ENCODE measurements around the gene RNF13. TPM values are rescaled to one million over a fixed set of nuclear protein-coding genes. Genes with fewer than 3 reads are reported as not detected.
"Not testable (repeated sequence)": the region's sequence is repeated elsewhere in the genome, so short reads cannot be mapped to it uniquely, and the experiment has no call there.

Gene RNF13
- total RNA-seq, 1 donor from 2014 or later = 45.9 TPM

GRCh38 chr3:149833241-149833640 lies 20.2 kb downstream of the RNF13 start:
- intact Hi-C loops (cut with micrococcal nuclease) = no loop called here

- intact Hi-C loops (cut with micrococcal nuclease) = not testable (repeated sequence)
These were observed 25.5 kb downstream of the RNF13 start for GRCh38 chr3:149838491-149838890.

DNA sequence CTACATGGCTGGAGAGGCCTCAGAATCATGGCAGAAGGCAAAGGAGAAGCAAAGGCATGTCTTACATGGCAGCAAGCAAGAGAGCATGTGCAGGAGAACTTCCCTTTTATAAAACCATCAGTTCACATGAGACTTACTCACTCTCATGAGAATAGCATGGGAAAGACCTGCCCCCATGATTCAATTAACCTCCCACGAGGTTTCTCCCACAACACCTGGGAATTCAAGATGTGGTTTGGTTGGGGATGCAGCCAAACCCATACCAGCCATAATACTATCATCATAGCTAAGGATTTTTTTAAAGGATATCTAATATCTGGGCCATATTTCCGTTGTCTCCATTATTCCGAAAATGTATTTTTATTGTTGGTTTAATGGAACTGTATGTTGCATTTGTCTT lies 26.5 kb downstream of the RNF13 start:
- intact Hi-C loops (cut with micrococcal nuclease) = not testable (repeated sequence)

DNA sequence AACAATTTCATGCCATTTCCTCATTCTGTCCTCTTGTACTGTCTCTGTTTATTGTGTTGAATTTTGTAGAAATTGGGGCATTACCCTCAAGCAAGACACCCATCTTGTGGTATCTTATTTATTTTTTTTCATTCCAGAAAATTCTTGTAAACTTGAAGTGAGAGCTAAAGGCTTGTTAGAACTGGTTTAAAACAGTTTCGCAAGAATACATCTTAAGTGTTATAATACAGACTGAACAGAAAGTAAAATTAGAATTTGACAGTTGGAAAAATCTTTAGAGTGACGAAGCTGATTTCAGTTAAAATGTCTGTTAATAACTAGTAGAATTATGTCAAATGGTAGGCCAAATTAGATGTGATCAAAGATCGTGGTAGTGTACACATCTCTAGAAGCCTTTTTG lies 26.9 kb downstream of the RNF13 start:
- intact Hi-C loops (cut with micrococcal nuclease) = no loop called here

DNA sequence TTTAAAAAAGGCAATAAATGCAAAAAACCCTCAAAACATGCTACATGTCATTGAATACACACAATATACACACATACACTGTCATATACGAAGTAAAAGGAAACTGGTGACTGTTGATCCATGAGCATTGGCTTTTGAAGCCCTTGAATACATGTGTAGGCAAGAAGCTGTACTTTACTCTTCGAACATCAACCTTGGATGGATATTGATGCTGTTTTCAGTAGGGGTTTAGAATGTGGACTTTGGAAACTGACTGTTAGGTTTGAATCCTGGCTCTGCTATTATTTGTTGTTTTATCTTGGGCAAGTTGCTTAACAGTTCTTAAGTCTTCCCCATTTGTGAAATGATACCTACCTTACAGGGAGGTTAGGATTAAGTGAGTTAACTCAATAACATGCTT lies 30.5 kb downstream of the RNF13 start:
- intact Hi-C loops (cut with micrococcal nuclease) = no loop called here

- intact Hi-C loops (cut with micrococcal nuclease) = no loop called here
These were observed 31.1 kb downstream of the RNF13 start for GRCh38 chr3:149844091-149844490.

DNA sequence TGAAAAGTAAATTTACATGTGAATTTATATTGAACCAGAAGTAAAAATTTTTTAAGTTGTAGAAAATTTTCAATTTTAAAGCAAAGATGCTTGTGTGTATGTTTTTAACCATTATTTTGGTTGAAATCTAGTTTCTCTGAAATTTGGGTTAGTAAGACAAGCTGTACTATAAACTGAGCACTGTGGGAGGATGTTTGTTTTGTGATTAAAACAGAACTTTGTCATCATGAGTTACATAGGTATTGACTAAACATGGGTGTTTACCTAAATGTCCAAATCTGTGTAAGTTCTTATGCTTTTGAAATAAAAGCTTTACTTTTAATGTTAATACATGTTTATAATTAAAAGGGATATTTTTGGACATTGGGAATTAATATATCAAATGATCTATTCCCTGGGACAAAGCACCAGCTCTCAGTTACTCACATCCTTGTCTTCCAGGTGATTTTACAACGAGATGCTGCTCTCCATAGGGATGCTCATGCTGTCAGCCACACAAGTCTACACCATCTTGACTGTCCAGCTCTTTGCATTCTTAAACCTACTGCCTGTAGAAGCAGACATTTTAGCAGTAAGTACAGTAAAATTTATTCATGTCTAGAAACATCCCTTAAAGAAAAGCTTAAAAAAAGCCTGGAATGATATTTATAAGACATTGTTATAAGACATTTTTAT lies 32.7 kb downstream of the RNF13 start:
- intact Hi-C loops (cut with micrococcal nuclease) = no loop called here

- intact Hi-C loops (cut with micrococcal nuclease) = no loop called here
These were observed 35.2 kb downstream of the RNF13 start for GRCh38 chr3:149848238-149848637.

DNA sequence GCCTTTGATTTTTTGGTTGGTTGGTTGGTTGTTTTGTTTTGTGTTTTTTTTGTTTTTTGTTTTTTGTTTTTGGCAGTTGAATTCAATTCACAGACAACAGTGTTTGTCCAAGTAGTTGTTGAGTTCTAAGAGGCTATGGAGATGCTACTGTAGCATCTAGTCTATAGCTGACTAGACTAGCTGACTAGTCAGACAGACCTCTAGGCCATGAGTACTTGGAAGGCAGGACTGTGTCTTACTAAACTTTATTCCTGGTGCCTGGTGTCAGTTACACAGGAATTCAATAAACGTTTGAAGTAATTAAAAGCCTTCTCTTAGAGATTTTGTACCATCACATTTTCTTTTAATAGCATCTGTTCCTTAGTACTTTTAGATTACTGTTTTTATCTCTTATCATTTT lies 35.7 kb downstream of the RNF13 start:
- intact Hi-C loops (cut with micrococcal nuclease) = no loop called here

DNA sequence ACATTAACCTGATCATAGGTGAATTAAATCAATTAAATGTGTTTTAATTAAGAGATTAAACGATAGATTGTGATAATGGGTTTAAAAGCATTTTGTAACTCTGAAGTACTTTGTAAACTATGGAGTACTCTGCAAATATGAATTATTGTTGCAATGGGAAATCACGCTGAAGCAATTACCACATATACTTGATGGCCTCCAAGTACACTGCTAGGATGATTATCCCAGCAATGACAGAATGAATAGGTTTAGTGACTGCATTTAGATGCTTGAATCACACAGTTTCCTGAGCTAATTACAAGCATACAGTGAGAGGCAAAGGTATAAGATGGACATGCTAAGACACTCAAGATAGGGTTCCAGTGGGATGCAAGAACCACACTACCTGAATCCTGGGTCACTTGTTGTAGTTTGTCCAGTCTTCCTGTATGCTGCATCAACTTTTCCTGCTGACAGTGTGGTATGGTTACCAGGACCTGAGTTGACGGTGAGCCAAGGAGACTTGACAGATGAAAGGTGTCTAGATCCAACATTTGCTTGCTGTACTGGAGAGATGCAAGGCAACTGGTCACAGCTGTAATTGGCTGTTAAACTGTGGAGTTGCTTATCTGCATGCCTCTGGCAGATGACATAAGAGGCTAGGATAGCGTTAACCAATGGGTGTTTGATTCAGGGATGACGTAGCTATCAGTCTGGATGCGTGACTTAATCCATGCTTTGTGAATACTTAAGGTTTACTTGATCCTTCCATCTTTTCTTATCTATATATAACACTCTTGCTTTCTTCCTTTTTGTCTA lies 38.0 kb downstream of the RNF13 start:
- intact Hi-C loops (cut with micrococcal nuclease) = no loop called here

GRCh38 chr3:149858911-149859310 lies 45.9 kb downstream of the RNF13 start:
- intact Hi-C loops (cut with micrococcal nuclease) = no loop called here

GRCh38 chr3:149860881-149861280 lies 47.9 kb downstream of the RNF13 start:
- intact Hi-C loops (cut with micrococcal nuclease) = no loop called here

- intact Hi-C loops (cut with micrococcal nuclease) = no loop called here
These were observed 54.5 kb downstream of the RNF13 start for GRCh38 chr3:149867563-149867962.

DNA sequence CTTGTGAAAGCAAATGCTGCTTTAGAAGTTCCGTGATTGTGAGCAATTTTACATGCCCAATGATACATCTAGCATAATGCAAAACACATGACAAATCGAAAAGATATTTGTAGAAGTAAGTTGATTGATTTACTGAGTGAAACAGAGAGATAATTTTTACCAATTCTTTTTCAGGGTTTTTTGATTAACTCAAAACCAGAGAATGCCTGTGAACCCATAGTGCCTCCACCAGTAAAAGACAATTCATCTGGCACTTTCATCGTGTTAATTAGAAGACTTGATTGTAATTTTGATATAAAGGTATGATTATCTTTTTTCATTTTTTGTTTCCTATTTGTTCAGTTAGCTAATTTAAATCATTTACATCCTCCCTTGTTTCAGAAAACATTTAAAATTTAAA lies 58.8 kb downstream of the RNF13 start:
- intact Hi-C loops (cut with micrococcal nuclease) = no loop called here

DNA sequence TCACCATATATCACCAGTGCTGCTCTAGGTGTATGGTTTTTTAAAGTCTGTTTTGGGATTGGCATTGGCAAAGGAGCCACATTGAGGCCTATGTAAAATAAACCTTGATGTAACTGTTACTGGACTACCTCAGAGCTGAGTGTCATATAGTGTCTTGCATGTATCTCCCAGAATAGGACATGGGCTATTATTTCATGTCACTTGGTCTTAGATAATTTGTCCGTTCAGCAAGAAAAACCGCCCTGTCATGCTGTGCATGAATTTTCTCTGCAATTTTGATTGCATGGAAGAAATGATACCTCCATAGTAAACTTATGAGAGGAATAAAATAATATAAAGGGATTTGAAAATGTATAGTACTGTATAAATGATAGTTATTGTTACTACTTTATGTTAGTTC lies 59.6 kb downstream of the RNF13 start:
- intact Hi-C loops (cut with micrococcal nuclease) = no loop called here

GRCh38 chr3:149877668-149878067 lies 64.7 kb downstream of the RNF13 start:
- intact Hi-C loops (cut with micrococcal nuclease) = no loop called here

GRCh38 chr3:149879872-149880271 lies 66.9 kb downstream of the RNF13 start:
- intact Hi-C loops (cut with micrococcal nuclease) = no loop called here

DNA sequence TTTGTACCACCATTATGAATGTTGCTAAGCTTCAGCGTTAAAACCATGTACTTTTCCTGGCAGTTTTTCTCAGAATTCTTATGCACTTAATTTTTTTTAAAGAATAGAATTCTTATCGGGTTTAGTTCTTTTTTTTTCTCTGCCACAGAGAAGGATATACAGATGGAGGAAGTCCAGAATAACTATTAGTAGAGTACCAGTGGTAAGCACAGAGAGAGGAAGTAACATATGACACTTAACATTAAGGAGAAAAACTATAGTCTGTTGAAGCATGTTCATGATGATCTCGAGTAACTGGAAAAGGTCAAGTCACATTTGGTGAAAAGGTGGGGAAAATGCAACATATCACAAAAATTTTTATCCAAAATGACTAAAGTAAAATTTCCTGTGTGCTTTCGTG lies 68.9 kb downstream of the RNF13 start:
- intact Hi-C loops (cut with micrococcal nuclease) = no loop called here

DNA sequence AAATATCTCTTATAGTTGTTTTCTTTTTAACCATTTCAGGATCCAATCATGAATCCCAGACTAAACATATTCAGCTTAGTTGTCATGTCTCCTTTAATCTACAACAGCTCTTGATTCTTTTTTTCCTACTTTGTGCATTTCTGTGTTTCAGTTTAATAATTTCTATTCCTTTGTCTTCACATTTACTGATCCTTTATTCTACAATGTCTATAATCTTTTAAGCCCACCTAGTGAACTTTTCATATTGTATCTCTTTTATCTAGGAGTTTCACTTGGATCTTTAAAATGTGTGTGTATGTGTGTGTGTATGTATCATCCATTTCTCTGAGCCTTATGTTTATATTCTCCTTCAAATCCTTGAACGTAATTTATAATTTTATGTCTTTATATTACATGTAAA lies 70.1 kb downstream of the RNF13 start:
- intact Hi-C loops (cut with micrococcal nuclease) = no loop called here

DNA sequence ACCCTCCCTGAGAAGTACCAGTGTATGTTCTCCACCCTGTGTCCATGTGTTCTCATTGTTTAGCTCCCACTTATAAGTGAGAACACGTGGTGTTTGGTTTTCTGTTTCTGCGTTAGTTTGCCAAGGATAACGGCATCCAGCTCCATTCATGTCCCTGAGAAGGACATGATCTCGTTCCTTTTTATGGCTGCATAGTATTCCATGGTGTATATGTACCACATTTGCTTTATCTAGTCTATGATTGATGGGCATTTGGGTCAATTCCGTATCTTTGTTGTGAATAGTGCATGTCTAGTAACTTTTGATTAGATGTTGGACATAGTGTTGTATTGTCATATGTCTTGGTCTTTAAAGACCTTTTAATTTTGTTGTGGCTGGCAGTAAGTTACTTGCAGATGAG lies 70.8 kb downstream of the RNF13 start:
- intact Hi-C loops (cut with micrococcal nuclease) = not testable (repeated sequence)

DNA sequence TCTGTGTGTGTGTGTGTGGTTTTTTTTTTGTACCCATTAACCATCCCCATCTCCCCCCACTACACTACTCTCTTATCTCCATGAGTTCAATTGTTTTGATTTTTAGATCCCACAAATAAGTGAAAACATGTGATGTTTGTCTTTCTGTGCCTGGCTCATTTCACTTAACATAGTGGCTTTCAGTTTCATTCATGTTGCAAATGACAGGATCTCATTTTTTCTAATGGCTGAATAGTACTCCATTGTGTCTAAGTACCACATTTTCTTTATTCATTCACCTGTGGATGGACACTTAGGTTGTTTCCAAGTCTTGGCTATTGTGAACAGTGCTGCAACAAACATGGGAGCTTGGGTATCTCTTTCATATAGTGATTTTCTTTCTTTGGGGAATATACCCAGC lies 71.8 kb downstream of the RNF13 start:
- intact Hi-C loops (cut with micrococcal nuclease) = not testable (repeated sequence)

GRCh38 chr3:149886957-149887356 lies 73.9 kb downstream of the RNF13 start:
- intact Hi-C loops (cut with micrococcal nuclease) = no loop called here

GRCh38 chr3:149891621-149892020 lies 78.6 kb downstream of the RNF13 start:
- intact Hi-C loops (cut with micrococcal nuclease) = no loop called here
